NCI-H2171 treated with DMSO at 0.1 percent for 48 hours (cell line): ENCODE data around the gene FILIP1L.

Experiments used
- DNase-seq: peaks from one replicate; lab custom pipeline; 2025; lab: John Stamatoyannopoulos, UW

FILIP1L gene

GRCh38 chr3:99974989-99975388, 139.3 kb downstream of the FILIP1L start:
- no peak for DNase-seq

GRCh38 chr3:99972380-99973104, 141.8 kb downstream of the FILIP1L start:
- DNase-seq, result peak; percentile 85

- DNase-seq, result no peak
Observed at GRCh38 chr3:99971761-99972160, 142.5 kb downstream of the FILIP1L start.

- no peak for DNase-seq
Observed at GRCh38 chr3:99970198-99970597, 144.1 kb downstream of the FILIP1L start.

GRCh38 chr3:99969136-99969535, 145.2 kb downstream of the FILIP1L start:
- no peak for DNase-seq

- no peak for DNase-seq
Observed at GRCh38 chr3:99967796-99968195, 146.5 kb downstream of the FILIP1L start.

- DNase-seq, result no peak
Observed at GRCh38 chr3:99966662-99967416, 147.5 kb downstream of the FILIP1L start.

GRCh38 chr3:99965681-99966408, 148.5 kb downstream of the FILIP1L start:
- DNase-seq, result no peak

GRCh38 chr3:99965077-99965476, 149.2 kb downstream of the FILIP1L start:
- DNase-seq, result no peak

- DNase-seq, result no peak
Observed at GRCh38 chr3:99962703-99963102, 151.6 kb downstream of the FILIP1L start.

GRCh38 chr3:99961756-99962515, 152.4 kb downstream of the FILIP1L start:
- no peak for DNase-seq

GRCh38 chr3:99960941-99961340, 153.4 kb downstream of the FILIP1L start:
- no peak for DNase-seq

GRCh38 chr3:99960123-99960878, 154.0 kb downstream of the FILIP1L start:
- DNase-seq, result no peak

GRCh38 chr3:99958222-99958912, 155.9 kb downstream of the FILIP1L start:
- no peak for DNase-seq

GRCh38 chr3:99957151-99957796, 157.0 kb downstream of the FILIP1L start:
- no peak for DNase-seq

- DNase-seq, result no peak
Observed at GRCh38 chr3:99955773-99956562, 158.3 kb downstream of the FILIP1L start.

GRCh38 chr3:99954914-99955644, 159.2 kb downstream of the FILIP1L start:
- DNase-seq, result no peak

- DNase-seq, result no peak
Observed at GRCh38 chr3:99953596-99953995, 160.7 kb downstream of the FILIP1L start.

GRCh38 chr3:99952306-99952705, 162.0 kb downstream of the FILIP1L start:
- no peak for DNase-seq
